GM13977 (cell line): ENCODE measurements around the gene SMAD9.
"Not testable (repeated sequence)": the region's sequence is repeated elsewhere in the genome, so short reads cannot be mapped to it uniquely, and the experiment has no call there.

Experiments used
- DNase-seq: peaks from one replicate; pipeline ENCODE4 v3.0.0; 2012; ENCODE audit warnings: low spot score
- in situ Hi-C: fragments of 300-500 bp; cut with MboI; formaldehyde crosslinking; loops from one replicate; pipeline ENCODE4 v1.12.0; 2022; ENCODE audit warnings: low sequenced_read_pairs, low pct_unique_long_range_greater_than_20kb, mixed read lengths, inconsistent platforms; ENCODE audit not compliant: unreplicated experiment
- TF ChIP-seq, protein P1 (sequence below): IDR thresholded peaks from 2 replicates; pipeline ENCODE4 v1.5.1; 2012; ENCODE audit warnings: mild to moderate bottlenecking, control low read depth; ENCODE audit not compliant: insufficient read depth; ENCODE audit errors: extremely low read depth, missing control alignments

SMAD9 gene

DNA sequence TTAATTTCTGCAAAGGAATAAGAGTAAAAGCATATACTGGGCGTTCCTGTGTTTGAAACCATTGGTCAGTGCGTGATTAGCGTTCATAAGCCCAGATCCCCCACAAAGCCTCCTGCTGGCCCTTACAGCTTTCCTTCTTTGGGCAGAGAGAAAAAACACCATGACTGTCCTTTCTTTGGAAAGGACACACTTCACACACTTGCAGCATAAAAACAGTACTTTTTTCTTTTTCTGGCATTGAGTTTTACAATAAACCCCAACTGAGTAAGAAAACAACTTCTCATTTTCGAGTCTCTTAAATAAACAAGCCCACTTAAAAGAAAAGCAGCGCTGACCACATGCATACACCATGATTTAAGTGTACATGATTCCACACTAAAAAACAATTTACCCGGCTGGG, 35.8 kb downstream of the SMAD9 start:
- in situ Hi-C loops = no loop called here
- DNase-seq = no peak
- TF ChIP-seq, protein P1, sequence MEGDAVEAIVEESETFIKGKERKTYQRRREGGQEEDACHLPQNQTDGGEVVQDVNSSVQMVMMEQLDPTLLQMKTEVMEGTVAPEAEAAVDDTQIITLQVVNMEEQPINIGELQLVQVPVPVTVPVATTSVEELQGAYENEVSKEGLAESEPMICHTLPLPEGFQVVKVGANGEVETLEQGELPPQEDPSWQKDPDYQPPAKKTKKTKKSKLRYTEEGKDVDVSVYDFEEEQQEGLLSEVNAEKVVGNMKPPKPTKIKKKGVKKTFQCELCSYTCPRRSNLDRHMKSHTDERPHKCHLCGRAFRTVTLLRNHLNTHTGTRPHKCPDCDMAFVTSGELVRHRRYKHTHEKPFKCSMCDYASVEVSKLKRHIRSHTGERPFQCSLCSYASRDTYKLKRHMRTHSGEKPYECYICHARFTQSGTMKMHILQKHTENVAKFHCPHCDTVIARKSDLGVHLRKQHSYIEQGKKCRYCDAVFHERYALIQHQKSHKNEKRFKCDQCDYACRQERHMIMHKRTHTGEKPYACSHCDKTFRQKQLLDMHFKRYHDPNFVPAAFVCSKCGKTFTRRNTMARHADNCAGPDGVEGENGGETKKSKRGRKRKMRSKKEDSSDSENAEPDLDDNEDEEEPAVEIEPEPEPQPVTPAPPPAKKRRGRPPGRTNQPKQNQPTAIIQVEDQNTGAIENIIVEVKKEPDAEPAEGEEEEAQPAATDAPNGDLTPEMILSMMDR = no peak

DNA sequence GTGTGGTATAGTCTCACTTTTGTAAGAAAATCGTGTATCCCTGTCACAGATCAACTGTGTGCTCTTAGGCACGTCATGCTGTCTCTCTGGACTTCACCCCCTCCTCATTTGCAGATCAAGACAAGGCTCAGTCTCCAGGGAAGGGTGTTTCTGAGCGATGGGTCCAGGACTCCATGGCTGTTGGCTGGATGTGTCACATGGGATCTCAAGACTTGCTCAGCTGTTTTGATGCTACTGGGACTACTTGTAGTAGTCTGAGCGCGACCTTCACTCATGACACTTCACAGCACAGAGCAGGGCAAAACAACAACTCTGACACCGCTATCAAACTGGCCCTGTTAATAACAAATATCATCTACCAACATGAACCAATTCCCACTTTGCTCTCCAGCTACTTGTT, 36.2 kb downstream of the SMAD9 start:
- DNase-seq = no peak
- TF ChIP-seq, protein P1 = no peak
- in situ Hi-C loops = no loop called here

- in situ Hi-C loops, DNase-seq: not testable (repeated sequence)
These were observed 36.6 kb downstream of the SMAD9 start for GRCh38 chr13:36883392-36883791.

GRCh38 chr13:36882829-36883390, 37.1 kb downstream of the SMAD9 start:
- TF ChIP-seq, protein P1 = no peak
- in situ Hi-C loops = no loop called here
- no peak for DNase-seq

DNA sequence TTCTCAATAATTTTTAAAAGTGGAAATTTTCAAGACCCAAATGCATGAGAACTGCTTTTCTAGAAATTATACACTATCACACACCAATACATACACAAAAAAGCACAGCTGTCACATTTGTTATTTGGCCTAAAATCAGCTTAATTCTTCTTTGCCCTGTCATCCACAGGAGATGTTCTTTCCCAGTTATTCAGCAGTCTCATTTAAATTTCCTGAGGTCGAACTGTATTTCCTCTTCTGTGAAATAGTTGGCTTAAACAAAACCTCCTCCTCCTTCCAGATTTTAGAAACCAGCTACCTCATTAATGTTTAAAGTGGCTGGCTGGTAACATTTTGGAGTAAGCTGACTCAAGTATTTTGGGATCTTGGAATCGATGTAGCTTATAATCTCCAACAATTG, 39.1 kb downstream of the SMAD9 start:
- TF ChIP-seq, protein P1 = no peak
- no peak for DNase-seq
- in situ Hi-C loops = no loop called here

- in situ Hi-C loops = no loop called here
- TF ChIP-seq, protein P1 = no peak
- no peak for DNase-seq
These were observed 40.7 kb downstream of the SMAD9 start for GRCh38 chr13:36879218-36879938.

- no peak for DNase-seq
- in situ Hi-C loops = no loop called here
- TF ChIP-seq, protein P1 = no peak
These were observed 44.1 kb downstream of the SMAD9 start for GRCh38 chr13:36875961-36876360.
